ENCODE measurements around the gene TMEM190.

The TMEM190 gene

GRCh38 chr19:55340784-55341147 lies 35.9 kb upstream of the TMEM190 start:
- TF ChIP-seq CTCF (IDR thresholded peaks at IDR 0.05; ENCODE audit: low read depth, low read length), result no peak
- peak overlapping the region; percentile 70 for H3K4me3 ChIP-seq (replicated peaks in 1 of 2; ENCODE audit: low read depth in 2 of 2, low read length in 2 of 2)
- DNase-seq (ENCODE audit: low read depth in 2 of 2), result no peak

- H3K4me3 ChIP-seq (replicated peaks in 1 of 2; ENCODE audit: low read depth in 2 of 2, low read length in 2 of 2), result peak overlapping the region; percentile 70
- no peak for TF ChIP-seq CTCF (IDR thresholded peaks at IDR 0.05; ENCODE audit: low read depth, low read length)
- peak; percentile 43 to 71 for DNase-seq (ENCODE audit: low read depth in 2 of 2)
Observed at GRCh38 chr19:55341171-55341588, 35.4 kb upstream of the TMEM190 start.

- TF ChIP-seq CTCF (IDR thresholded peaks at IDR 0.05; ENCODE audit: low read depth, low read length), result no peak
- H3K4me3 ChIP-seq (replicated peaks in 1 of 2; ENCODE audit: low read depth in 2 of 2, low read length in 2 of 2), result no peak overlapping the region
- DNase-seq (ENCODE audit: low read depth in 2 of 2), result no peak
Observed at GRCh38 chr19:55341595-55342531, 34.8 kb upstream of the TMEM190 start.

- TF ChIP-seq CTCF (IDR thresholded peaks at IDR 0.05; ENCODE audit: low read depth, low read length), result no peak
- no peak for DNase-seq (ENCODE audit: low read depth in 2 of 2)
- no peak overlapping the region for H3K4me3 ChIP-seq (replicated peaks in 1 of 2; ENCODE audit: low read depth in 2 of 2, low read length in 2 of 2)
Observed at GRCh38 chr19:55344444-55344843, 32.2 kb upstream of the TMEM190 start.

GRCh38 chr19:55345101-55345817 lies 31.4 kb upstream of the TMEM190 start:
- DNase-seq (ENCODE audit: low read depth in 2 of 2), result no peak
- H3K4me3 ChIP-seq (replicated peaks in 1 of 2; ENCODE audit: low read depth in 2 of 2, low read length in 2 of 2), result no peak overlapping the region
- TF ChIP-seq CTCF (IDR thresholded peaks at IDR 0.05; ENCODE audit: low read depth, low read length), result no peak

- no peak for TF ChIP-seq CTCF (IDR thresholded peaks at IDR 0.05; ENCODE audit: low read depth, low read length)
- DNase-seq (ENCODE audit: low read depth in 2 of 2), result peak in 1 of 2 donors; percentile 51
- H3K4me3 ChIP-seq (replicated peaks in 1 of 2; ENCODE audit: low read depth in 2 of 2, low read length in 2 of 2), result no peak overlapping the region
Observed at GRCh38 chr19:55345818-55346724, 30.6 kb upstream of the TMEM190 start.

Data from cardiac fibroblast (primary cell).